Activated T-helper 1 cell treated with Interleukin-2 at 50 U/mL for 16 hours (primary cell): ENCODE data around the gene SOCS7.

Source experiments
- DNase-seq: peaks from one replicate; pipeline ENCODE4 v3.0.0-alpha.2; 2020; ENCODE audit warnings: low read depth

Gene SOCS7

GRCh38 chr17:38364741-38365140 is 13.1 kb downstream of the SOCS7 start:
- DNase-seq: no peak

GRCh38 chr17:38369124-38369886 is 17.7 kb downstream of the SOCS7 start:
- DNase-seq: no peak

DNA sequence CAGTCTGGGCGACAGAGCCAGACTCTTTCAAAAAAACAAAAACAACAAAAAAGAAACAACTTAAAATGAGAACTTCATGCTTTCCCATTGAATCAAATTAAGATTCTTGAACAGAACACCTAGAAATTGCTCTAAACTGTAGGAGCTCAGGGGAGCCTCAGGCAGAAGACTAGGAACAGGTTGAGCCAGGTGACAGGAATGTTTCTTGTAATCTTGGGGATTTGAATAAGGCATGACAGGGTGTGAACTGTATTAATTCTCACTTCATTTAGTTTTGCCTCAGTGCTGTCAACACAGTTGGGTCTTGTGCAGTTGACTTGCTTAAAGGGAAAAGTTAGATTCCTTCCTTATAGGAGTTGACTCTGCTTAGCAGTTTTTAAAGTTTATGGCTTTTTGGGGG is 27.8 kb downstream of the SOCS7 start:
- DNase-seq: no peak

GRCh38 chr17:38395090-38395489 is 43.4 kb downstream of the SOCS7 start:
- no peak for DNase-seq

DNA sequence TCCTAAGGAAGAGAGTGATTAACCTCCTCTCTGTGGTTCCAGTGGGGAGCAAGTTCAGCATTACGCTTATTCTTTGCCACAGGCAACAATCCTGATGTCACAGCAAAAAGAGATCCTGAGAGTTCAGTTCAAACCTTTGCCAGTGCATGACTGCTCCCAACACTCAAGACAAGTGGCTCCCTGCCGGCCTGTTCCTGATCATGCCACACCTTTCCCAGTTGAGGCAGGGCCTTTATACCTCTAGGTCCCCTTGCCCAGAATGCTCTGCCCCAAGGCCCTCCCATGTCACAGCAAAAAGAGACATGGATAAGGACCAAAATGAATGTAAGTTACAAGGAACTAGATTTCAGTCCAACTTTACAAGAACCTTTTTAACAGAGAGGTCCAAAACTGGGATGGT is 45.6 kb downstream of the SOCS7 start:
- DNase-seq: no peak

DNA sequence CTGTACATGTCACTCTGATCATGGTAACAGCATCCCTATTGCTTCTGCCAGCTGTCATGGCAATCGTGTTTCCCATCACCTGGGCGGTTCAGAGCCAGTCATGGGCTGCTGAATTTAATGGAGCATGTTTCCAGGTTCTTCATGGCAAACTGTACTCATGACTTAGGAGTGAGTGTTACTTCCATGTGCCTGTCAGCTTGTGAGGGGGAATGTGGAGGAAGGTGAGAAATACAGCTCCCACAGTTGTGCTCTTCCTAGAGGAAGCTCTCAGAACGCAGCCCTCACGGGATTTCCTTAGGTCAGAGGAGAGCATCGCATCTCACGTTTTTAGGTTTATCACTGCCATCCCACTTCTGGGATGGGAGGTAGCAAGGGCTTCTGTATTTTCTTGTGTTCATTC is 48.6 kb downstream of the SOCS7 start:
- no peak for DNase-seq

DNA sequence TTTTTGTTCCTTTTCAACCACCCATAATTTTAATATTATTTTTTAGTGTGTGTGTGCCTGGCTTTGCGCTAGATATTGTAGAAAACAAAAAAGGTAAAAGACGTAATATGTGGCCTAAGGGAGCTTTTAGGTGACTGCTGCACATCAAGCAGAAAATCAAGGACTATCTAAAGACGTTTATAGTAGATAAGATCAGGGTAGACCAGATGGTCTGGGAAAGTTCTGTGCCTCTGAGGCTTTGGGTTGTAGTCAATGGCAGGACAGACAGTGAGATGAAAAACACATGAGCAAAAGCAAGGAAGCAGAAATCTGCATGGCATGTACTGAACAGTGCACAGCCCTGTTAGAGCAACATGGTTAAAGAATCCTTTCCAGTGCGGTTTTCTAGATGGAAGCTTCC is 49.8 kb downstream of the SOCS7 start:
- DNase-seq: no peak

- DNase-seq: no peak
Measured at GRCh38 chr17:38402897-38403296, 51.3 kb downstream of the SOCS7 start.

DNA sequence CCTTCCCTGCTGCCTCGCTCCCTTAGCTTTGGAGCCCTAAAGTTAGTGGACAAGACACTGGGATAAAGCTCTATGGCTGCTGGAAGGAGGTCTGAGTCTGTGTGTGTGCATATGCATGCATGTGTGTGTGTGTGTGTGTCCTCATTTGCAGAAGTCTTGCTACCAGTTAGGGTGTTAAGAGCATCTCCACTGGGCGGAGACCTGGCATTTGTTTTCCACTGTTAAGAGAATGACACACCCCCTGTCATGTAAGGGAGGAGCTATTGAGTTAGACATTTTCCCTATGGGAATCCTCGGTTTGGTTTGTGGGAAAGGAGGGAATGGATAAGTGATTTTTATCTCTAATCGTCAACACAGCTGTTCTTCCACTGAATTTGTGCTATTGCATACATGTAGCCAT is 51.8 kb downstream of the SOCS7 start:
- DNase-seq: no peak

DNA sequence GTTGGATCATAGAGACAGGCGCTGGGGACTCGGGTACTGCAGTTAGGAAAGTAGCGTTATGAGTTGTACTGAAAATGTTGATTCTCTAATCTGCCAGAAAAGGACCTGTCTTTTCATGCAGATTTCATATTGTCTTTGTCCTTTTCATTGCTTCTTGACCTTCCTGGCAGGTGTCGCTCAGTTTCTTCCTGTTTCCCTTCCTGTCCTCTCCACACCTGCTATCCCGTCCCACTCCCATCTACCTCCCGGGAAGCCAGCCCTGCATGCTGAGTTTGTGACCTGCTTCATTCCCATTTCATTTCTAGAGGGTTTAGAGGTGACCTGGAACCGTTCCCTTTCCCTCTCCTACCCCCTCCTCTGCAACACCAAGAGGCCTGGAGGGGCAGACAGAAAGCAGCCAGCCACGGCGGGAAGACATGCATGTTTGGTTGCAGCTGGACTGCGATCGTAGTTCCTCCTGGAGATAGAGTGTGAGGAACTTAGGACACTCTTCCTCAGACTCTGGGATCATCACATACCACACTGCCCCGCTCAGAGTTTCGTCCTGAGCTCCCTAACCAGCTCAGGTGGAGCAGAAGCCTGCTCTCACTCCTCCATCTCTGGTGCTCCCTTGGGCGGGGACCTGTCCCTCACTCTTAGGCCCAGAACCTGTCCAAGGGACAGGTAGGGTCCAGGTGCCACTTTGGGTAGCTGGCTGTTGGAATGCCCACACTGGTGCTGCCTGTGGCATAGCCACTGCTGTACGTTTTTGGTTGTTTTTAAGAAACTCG is 52.7 kb downstream of the SOCS7 start:
- no peak for DNase-seq

- DNase-seq: no peak
Measured at GRCh38 chr17:38405654-38406053, 54.0 kb downstream of the SOCS7 start.

DNA sequence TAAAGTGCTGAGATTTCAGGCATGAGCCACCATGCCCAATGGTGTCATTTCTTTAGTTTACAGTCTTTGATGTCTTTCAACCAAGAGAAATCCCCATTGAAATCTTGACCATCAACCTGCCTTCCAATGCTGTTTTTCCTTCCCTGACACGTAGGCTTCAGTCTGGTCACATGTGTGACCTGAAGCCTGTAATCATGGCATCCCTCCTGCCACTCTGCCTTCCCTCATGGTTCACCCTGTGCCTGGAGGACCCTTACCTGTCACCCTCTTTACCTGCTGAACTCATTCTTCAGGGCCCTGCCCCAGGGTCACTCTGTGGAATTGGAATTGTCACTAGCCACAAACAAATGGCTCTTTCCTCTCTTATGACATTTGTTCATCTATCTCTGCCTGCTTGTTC is 58.6 kb downstream of the SOCS7 start:
- DNase-seq: no peak

GRCh38 chr17:38415250-38416194 is 63.9 kb downstream of the SOCS7 start:
- no peak for DNase-seq

GRCh38 chr17:38416840-38417209 is 65.2 kb downstream of the SOCS7 start:
- no peak for DNase-seq

DNA sequence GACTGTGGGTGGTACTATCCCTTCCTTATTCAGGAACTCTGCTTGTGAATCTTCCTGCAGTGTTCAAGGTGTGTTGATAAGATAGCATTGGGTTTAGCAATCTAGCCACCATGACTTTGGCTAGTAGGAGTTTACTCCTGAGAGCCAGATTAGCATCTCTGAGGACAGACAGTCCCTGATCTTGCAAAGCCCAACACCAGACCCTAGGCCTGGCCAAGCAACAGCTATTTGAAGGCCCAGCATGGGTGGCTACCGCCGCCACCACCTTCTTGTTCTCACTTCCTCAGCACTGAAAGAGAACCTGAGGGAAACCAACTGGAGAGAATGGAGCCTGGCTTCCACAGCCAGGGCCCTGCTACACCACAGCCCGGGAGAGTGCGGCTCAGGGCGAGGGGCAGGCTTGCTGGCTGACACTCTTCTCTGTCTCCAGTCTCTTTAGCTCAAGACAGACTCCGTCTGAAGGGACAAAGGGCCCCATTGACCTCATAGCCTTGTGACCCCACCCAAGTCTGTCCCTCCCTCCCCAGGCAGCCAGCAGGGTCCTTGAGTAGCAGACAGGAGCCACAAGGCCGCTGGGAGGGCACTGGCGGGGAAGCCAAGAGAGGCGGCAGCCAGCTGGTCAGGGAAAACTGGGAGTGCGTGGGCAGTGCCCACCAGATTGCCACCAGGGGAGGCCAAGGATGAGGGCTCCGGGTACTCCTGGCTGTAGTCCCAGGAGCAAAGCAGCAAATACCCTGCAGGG is 65.7 kb downstream of the SOCS7 start:
- DNase-seq: no peak

- no peak for DNase-seq
Measured at GRCh38 chr17:38418062-38418692, 66.5 kb downstream of the SOCS7 start.

DNA sequence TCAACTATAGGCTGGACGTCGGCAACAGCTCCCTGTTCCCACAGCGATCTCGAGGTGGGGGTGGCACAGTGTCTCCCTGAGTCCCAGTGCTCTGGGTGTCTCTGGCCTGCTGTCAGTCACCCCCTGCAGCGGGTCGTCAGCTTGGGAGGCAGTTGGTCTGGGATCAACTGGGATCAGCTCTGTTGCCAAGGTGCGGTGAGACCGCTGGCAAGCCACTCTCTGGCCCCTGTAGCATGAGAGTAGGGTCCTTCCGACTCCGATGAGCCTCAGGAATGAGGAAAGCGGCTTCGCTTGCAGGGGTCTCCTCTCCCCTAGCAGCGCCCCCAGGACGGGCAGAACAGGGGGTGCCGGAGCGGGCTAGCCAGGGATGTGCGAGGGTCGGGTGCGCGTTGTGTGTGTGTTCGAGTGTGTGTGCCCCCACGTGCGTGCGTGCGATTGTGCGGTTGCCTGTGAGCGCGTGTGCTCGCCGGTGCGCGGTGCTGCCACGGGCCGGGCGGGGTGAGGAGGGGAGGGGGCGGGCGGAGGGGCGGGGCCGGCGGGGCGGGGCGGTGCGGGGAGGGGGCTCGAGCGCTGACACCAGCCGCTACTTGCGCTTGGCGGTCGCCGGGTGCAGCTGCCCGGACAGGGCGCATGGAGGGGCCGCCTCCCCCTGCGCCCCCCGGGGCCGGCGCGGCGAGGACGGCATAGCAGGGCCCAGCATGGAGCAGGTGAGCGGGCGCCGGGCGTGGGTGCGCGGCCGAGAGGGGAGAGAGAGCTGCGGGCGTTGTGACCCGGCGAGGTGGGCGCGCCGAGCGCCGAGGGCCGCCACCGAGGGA is 67.3 kb downstream of the SOCS7 start:
- DNase-seq: no peak

- no peak for DNase-seq
Measured at GRCh38 chr17:38419508-38419981, 67.9 kb downstream of the SOCS7 start.

DNA sequence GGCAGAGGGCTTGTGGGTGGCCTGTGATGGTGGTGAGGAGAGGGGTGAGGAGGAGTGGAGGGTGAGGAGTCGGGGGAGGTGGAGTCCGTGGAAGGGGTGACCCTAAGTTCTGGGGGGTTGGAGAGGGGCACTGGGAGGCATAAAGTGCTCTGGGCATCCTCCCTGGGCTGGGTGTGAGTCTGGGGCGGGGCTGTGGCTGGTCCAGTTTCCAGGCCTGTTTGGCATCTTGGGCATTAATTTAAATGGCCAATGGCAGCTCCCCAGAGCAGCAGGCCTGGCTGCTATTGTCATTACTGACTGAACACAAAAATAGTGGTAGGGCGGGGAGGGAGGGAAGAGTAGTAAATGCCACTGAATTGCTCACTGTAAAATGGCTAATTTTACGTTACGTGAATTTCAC is 68.9 kb downstream of the SOCS7 start:
- no peak for DNase-seq

DNA sequence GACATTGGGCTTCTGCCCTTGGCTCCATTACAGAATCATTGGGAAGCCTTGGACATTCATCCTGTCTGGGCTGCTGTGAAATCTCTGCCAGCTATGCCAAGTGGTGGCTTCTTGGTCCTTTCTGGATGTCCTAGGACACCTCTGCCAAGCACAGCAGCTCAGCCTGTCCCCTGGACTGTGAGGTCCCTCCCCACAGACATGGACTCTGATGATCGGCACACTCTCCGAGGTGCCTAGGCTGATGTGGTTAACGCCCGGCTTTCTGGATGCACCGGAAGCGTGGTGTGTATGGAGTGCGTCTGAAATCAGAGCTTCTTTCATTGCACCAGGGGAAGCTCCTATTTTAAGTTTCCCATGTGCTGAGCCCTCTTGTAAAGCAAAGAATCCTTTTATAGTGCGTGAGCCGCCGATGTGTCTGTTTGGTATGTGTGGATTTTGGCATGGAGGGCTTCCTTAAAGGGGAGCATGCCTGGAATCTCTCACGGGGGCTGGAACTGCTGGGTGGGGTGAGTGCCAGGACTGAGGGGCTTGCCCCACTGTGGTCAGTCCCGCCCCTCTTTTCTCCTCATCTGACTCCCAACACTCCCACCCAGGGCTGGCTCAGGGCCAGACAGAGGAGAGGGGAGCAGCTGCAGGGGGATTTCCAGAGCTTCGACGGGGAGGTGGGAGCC is 69.7 kb downstream of the SOCS7 start:
- no peak for DNase-seq
